ENCODE measurements around the gene IREB2. TPM values are rescaled to one million over a fixed set of nuclear protein-coding genes. Genes with fewer than 3 reads are reported as not detected.

Gene IREB2
- total RNA-seq, 2 donors from 2014 or later: 81.4 to 92.6 TPM

DNA sequence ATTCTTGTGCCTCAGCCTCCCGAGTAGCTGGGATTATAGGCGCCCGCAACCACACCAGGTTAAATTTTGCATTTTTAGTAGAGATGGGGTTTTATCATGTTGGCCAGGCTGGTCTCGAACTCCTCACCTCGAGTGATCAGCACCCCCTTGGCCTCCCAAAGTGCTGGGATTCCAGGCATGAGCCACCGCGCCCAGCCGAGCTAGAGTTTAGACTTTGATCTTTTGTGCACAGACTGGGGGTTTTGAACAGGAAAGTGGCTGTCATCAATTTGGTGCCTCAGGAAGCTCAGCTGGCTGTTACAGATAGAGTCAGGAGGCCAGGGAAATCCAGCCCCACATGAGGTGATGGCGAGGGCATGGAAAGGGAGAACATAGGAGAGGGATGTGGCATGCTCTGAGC lies 19.3 kb upstream of the IREB2 start:
- no peak for DNase-seq
- Histone ChIP-seq H3K27me3 (ENCODE audit: control insufficient read depth, insufficient read depth, low read length, poor library complexity, severe bottlenecking) (no peaks in the 10 kb centered on the region), H3K9ac (ENCODE audit: extremely low read depth, low read length, poor library complexity, severe bottlenecking) (no peak overlapping the region), H3K4me1 (ENCODE audit: control insufficient read depth, insufficient read depth, low read length) (peaks cover 5% of the 10 kb centered on the region), H3K36me3 (ENCODE audit: control insufficient read depth, insufficient read depth, low read length) (no peaks in the 10 kb centered on the region), H3K4me3 (ENCODE audit: low read length) (no peak overlapping the region), H3K27ac (ENCODE audit: low read depth, low read length) (no peak overlapping the region), H3K9me3 (ENCODE audit: control insufficient read depth, low read length) (no peaks in the 10 kb centered on the region)
- Mint-ChIP-seq H3K4me1 (peaks cover 13% of the 10 kb centered on the region), H3K27ac (no peak overlapping the region), H3K27me3 (ENCODE audit: insufficient read depth) (peaks cover 3% of the 10 kb centered on the region), H3K9me3 (peaks cover 13% of the 10 kb centered on the region), H3K36me3 (ENCODE audit: low read depth) (no peaks in the 10 kb centered on the region), H3K4me3 (no peak overlapping the region)
- 86 to 90% methylated on average over 4 to 9 of the region's 9 CpGs for WGBS, 2 experiments (ENCODE audit: insufficient coverage in 1 of 2, insufficient read length in 1 of 2)
- TF ChIP-seq, protein P1, sequence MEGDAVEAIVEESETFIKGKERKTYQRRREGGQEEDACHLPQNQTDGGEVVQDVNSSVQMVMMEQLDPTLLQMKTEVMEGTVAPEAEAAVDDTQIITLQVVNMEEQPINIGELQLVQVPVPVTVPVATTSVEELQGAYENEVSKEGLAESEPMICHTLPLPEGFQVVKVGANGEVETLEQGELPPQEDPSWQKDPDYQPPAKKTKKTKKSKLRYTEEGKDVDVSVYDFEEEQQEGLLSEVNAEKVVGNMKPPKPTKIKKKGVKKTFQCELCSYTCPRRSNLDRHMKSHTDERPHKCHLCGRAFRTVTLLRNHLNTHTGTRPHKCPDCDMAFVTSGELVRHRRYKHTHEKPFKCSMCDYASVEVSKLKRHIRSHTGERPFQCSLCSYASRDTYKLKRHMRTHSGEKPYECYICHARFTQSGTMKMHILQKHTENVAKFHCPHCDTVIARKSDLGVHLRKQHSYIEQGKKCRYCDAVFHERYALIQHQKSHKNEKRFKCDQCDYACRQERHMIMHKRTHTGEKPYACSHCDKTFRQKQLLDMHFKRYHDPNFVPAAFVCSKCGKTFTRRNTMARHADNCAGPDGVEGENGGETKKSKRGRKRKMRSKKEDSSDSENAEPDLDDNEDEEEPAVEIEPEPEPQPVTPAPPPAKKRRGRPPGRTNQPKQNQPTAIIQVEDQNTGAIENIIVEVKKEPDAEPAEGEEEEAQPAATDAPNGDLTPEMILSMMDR (conservative IDR thresholded peaks at IDR 0.05): no peak

DNA sequence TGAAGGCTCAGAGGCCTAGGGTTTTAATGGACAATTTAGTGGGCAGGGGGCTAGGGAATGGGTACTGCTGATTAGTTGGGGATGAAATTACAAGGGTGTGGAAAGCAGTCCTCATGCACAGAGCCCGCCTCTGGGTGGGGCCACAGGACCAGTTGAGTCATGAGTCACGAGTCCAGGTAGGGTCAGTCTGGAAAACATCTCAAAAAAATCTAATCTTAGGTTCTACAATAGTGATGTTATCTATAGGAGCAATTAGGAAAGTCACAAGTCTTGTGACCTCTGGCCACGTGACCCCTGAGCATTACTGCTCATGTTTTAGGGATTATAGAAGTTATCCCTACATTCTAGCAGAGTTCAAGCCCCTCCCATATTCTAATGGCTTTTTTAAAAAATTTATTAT lies 18.6 kb upstream of the IREB2 start:
- TF ChIP-seq, protein P1 (conservative IDR thresholded peaks at IDR 0.05): no peak
- H3K9me3 Mint-ChIP-seq: peaks cover 13% of the 10 kb centered on the region
- Histone ChIP-seq H3K4me3 (ENCODE audit: low read length) (no peak overlapping the region), H3K9ac (ENCODE audit: extremely low read depth, low read length, poor library complexity, severe bottlenecking) (no peak overlapping the region), H3K9me3 (ENCODE audit: control insufficient read depth, low read length) (no peaks in the 10 kb centered on the region), H3K4me1 (ENCODE audit: control insufficient read depth, insufficient read depth, low read length) (peaks cover 5% of the 10 kb centered on the region), H3K36me3 (ENCODE audit: control insufficient read depth, insufficient read depth, low read length) (no peaks in the 10 kb centered on the region), H3K27me3 (ENCODE audit: control insufficient read depth, insufficient read depth, low read length, poor library complexity, severe bottlenecking) (no peaks in the 10 kb centered on the region), H3K27ac (ENCODE audit: low read depth, low read length) (no peak overlapping the region)
- peaks cover 13% of the 10 kb centered on the region for H3K4me1 Mint-ChIP-seq
- H3K4me3 Mint-ChIP-seq: no peak overlapping the region
- 91% methylated on average over 3 of the region's 3 CpGs; no CpG with 5 or more reads in 1 of the 2 experiments for WGBS, 2 experiments (ENCODE audit: insufficient coverage in 1 of 2, insufficient read length in 1 of 2)
- no peak overlapping the region for H3K27ac Mint-ChIP-seq
- H3K27me3 Mint-ChIP-seq (ENCODE audit: insufficient read depth): peaks cover 3% of the 10 kb centered on the region
- H3K36me3 Mint-ChIP-seq (ENCODE audit: low read depth): no peaks in the 10 kb centered on the region
- no peak for DNase-seq

DNA sequence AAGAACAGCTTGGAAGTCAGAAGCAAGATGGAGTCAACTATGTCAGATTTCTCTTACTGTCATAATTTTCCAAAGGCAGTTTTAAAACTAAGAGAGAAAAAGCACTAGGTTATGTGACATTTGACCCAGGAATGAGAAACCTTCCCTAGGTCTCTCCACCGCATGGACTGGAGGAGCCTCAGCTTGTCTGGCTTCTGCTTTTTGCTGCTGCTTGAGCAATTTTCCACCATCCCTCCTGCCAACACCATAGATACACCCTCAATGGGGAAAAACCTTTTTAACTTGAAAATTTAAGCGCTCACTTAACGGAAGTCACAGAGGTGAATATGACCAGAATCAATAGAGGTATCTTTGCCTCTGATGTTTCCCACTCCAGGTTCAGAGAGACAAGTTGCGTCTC lies 17.8 kb upstream of the IREB2 start:
- Mint-ChIP-seq H3K4me1 (peaks cover 11% of the 10 kb centered on the region), H3K27ac (no peak overlapping the region), H3K9me3 (peaks cover 13% of the 10 kb centered on the region), H3K4me3 (no peak overlapping the region), H3K27me3 (ENCODE audit: insufficient read depth) (peaks cover 3% of the 10 kb centered on the region), H3K36me3 (ENCODE audit: low read depth) (no peaks in the 10 kb centered on the region)
- no peak for DNase-seq
- Histone ChIP-seq H3K9me3 (ENCODE audit: control insufficient read depth, low read length) (no peaks in the 10 kb centered on the region), H3K9ac (ENCODE audit: extremely low read depth, low read length, poor library complexity, severe bottlenecking) (no peak overlapping the region), H3K36me3 (ENCODE audit: control insufficient read depth, insufficient read depth, low read length) (no peaks in the 10 kb centered on the region), H3K4me1 (ENCODE audit: control insufficient read depth, insufficient read depth, low read length) (peaks cover 5% of the 10 kb centered on the region), H3K27ac (ENCODE audit: low read depth, low read length) (no peak overlapping the region), H3K4me3 (ENCODE audit: low read length) (no peak overlapping the region), H3K27me3 (ENCODE audit: control insufficient read depth, insufficient read depth, low read length, poor library complexity, severe bottlenecking) (no peaks in the 10 kb centered on the region)
- 90 to 97% methylated on average over 4 of the region's 4 CpGs for WGBS, 2 experiments (ENCODE audit: insufficient coverage in 1 of 2, insufficient read length in 1 of 2)
- TF ChIP-seq, protein P1 (conservative IDR thresholded peaks at IDR 0.05): no peak

Measured in endodermal cell (in vitro differentiated cells).